Small intestine (tissue), 7 donors: ENCODE measurements around the gene POLK. TPM values are rescaled to one million over a fixed set of nuclear protein-coding genes. Genes with fewer than 3 reads are reported as not detected.
A peak's percentile ranks its signal among the peaks of the same experiment; 100 is the strongest.

Source experiments
- DNase-seq, 2 donors: peaks; one replicate each; pipeline versions ENCODE4 v3.0.0 to v3.0.0-alpha.2; 2013
- FAIRE-seq: peaks from 2 replicates; lab custom pipeline; 2012; peaks lifted over from hg19 to GRCh38; lab: Jason Lieb, UNC
- H3K27ac ChIP-seq, 3 donors: one replicate each; pipeline ENCODE4 v1.5.1; 2013; ENCODE audit warnings: low read length in 2 of 3, mild to moderate bottlenecking in 2 of 3, control low read depth in 1 of 3, inconsistent platforms in 1 of 3, low read depth in 1 of 3, moderate library complexity in 1 of 3
- H3K27me3 ChIP-seq, 3 donors: one replicate each; pipeline ENCODE4 v1.6.1; 2013; ENCODE audit warnings: low read length in 3 of 3, inconsistent platforms in 1 of 3; ENCODE audit not compliant: control insufficient read depth in 3 of 3, insufficient read depth in 3 of 3
- H3K36me3 ChIP-seq, 3 donors: one replicate each; pipeline ENCODE4 v1.6.1; 2013; ENCODE audit warnings: low read length in 3 of 3, inconsistent platforms in 1 of 3, low read depth in 1 of 3, mild to moderate bottlenecking in 1 of 3, moderate library complexity in 1 of 3; ENCODE audit not compliant: control insufficient read depth in 3 of 3, insufficient read depth in 2 of 3
- H3K4me1 ChIP-seq, 3 donors: one replicate each; pipeline ENCODE4 v1.6.1; 2013; ENCODE audit warnings: low read length in 2 of 3, inconsistent platforms in 1 of 3, low read depth in 1 of 3, mild to moderate bottlenecking in 1 of 3, moderate library complexity in 1 of 3; ENCODE audit not compliant: control insufficient read depth in 3 of 3, insufficient read depth in 2 of 3
- H3K4me3 ChIP-seq, 3 donors: one replicate each; pipeline ENCODE4 v1.5.1; 2013; ENCODE audit warnings: low read length in 3 of 3, control low read depth in 1 of 3, inconsistent platforms in 1 of 3, low read depth in 1 of 3, mild to moderate bottlenecking in 1 of 3, moderate library complexity in 1 of 3
- H3K9me3 ChIP-seq, 2 donors: one replicate each; pipeline ENCODE4 v1.6.1; 2013; ENCODE audit warnings: low read depth in 1 of 2, low read length in 1 of 2; ENCODE audit not compliant: control insufficient read depth in 2 of 2, insufficient read depth in 1 of 2
- WGBS, 3 donors: extraction: QIAGEN DNeasy Blood & Tissue Kit; methylation state at CpG; one replicate each; pipeline ENCODE4 v1.1.7; 2013; 5-methylcytosine and 5-hydroxymethylcytosine counted together
- polyA plus RNA-seq, 4 donors: library from polyadenylated mRNA; stranded (reverse) in 3 of 4; unstranded in 1 of 4; fragments of 200-250 nt in 3 of 4; fragments of 120-200 nt in 1 of 4; gene quantifications; one replicate each; pipeline versions ENCODE4 v1.2.1 to v1.2.3, GENCODE V29; 2013
- donor health status: healthy with polysubstance abuse.
- donor health status: control.
- donor health status: control.
- donor health status: Bipolar disorder and iron deficiency.
- donor health status: healthy.

The POLK gene
- polyA plus RNA-seq, 4 donors, result 3.2 to 14.4 (median 4.6) TPM

DNA sequence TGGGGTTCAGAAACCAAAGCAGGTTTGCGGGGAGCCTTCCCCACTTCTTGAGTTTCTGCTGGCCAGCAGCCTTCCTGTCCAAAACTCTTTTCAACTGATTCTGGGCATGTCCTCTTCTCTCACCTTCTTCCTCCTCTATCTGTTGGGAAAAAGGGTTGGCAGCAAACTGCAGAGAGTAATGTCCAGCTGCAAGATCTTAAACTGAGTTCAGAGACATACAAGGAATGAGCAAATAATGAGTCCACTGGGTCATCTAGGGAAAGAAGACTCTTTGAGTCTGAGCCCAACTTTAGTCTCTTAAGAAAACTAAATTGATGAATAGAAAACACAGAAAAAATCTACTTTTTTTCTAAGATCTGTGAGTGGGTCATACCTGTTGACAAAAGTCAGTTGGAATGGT is 116.1 kb downstream of the POLK start:
- no peak overlapping the region for H3K4me3 ChIP-seq
- H3K9me3 ChIP-seq, result no peaks in the 10 kb centered on the region
- 91 to 100% (median 100%) methylated on average over 1 of the region's 1 CpG for WGBS, 3 donors
- DNase-seq (no peak), FAIRE-seq (no peak)
- H3K4me1 ChIP-seq, result peaks cover 0 to 16% (median 5%) of the 10 kb centered on the region in 3 donors
- no peaks in the 10 kb centered on the region for H3K27me3 ChIP-seq
- H3K36me3 ChIP-seq, result peaks cover 0 to 8% (median 0%) of the 10 kb centered on the region in 3 donors
- H3K27ac ChIP-seq, result no peak overlapping the region

DNA sequence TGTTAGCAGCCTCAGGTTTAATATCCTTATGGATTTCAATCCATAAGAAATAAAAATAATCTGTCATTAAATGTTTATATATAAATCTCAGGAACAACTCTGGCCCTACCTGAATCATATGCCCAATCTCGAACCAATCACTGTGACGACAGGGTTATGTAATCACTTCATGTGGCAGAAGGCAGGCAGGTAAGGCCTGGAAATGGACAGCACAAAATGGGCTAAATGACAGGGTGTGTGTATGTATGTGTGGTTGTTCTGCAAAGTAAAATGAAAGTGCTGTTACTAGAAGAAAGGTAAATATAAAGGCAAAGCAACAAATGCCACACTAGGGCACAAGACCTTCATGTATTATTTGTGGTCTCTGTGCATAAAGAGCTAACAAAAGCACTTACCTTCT is 119.2 kb downstream of the POLK start:
- no peaks in the 10 kb centered on the region for H3K4me1 ChIP-seq
- no peak overlapping the region for H3K27ac ChIP-seq
- no peak overlapping the region for H3K4me3 ChIP-seq
- no peak for FAIRE-seq
- no peaks in the 10 kb centered on the region for H3K27me3 ChIP-seq
- no peak for DNase-seq
- H3K36me3 ChIP-seq, result peaks cover 0 to 6% (median 0%) of the 10 kb centered on the region in 3 donors
- WGBS, 3 donors, result 86 to 90% (median 90%) methylated on average over 2 of the region's 2 CpGs
- H3K9me3 ChIP-seq, result no peaks in the 10 kb centered on the region

DNA sequence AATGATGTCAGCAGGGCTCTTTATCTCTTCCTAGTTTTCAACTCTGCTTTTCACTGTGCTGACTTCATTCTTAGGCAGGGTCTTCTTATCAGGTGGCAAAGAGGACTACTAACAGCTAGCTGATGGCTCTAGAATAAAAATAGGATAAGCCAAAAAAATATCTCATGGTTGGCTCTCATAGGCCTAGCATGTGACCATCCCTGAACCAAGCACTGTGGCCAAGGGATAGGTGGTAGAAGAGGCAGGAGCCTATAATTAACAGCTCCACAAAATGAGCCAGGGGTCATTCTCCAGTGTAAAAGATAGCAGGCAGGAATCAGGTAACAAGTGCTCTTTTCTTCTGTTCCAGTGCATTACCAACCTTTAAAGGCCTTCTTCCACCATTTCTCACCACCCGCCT is 120.6 kb downstream of the POLK start:
- Histone ChIP-seq H3K27me3 (no peaks in the 10 kb centered on the region), H3K4me3 (no peak overlapping the region), H3K9me3 (no peaks in the 10 kb centered on the region), H3K27ac (no peak overlapping the region), H3K36me3 (peaks cover 0 to 6% (median 0%) of the 10 kb centered on the region in 3 donors), H3K4me1 (no peaks in the 10 kb centered on the region)
- WGBS, 3 donors, result 93 to 100% (median 100%) methylated on average over 1 of the region's 1 CpG
- no peak for FAIRE-seq
- no peak for DNase-seq

DNA sequence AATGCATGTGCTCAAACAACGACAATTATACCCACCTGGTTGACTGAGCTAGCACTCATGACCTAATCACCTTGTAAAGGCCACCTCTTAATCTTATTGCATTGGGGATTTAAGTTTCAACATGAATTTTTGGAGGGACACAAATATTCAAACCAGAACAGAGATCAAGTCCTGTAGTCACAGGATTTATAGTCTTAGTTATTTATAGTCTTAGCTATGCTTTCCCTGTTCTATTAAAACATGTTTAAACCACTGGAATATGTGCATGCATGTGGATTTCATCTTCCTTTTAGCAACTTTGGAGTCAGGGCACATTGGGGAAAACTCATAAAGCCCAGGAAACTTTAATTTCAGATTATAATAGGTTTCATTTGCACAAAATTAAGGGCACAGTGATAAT is 126.3 kb downstream of the POLK start:
- H3K4me3 ChIP-seq, result no peak overlapping the region
- H3K27me3 ChIP-seq, result no peaks in the 10 kb centered on the region
- no peak for DNase-seq
- peaks cover 0 to 12% of the 10 kb centered on the region in 2 donors for H3K9me3 ChIP-seq
- no peaks in the 10 kb centered on the region for H3K4me1 ChIP-seq
- 81 to 92% (median 88%) methylated on average over 1 of the region's 1 CpG for WGBS, 3 donors
- no peak overlapping the region for H3K27ac ChIP-seq
- no peak for FAIRE-seq
- H3K36me3 ChIP-seq, result peaks cover 0 to 9% (median 0%) of the 10 kb centered on the region in 3 donors

DNA sequence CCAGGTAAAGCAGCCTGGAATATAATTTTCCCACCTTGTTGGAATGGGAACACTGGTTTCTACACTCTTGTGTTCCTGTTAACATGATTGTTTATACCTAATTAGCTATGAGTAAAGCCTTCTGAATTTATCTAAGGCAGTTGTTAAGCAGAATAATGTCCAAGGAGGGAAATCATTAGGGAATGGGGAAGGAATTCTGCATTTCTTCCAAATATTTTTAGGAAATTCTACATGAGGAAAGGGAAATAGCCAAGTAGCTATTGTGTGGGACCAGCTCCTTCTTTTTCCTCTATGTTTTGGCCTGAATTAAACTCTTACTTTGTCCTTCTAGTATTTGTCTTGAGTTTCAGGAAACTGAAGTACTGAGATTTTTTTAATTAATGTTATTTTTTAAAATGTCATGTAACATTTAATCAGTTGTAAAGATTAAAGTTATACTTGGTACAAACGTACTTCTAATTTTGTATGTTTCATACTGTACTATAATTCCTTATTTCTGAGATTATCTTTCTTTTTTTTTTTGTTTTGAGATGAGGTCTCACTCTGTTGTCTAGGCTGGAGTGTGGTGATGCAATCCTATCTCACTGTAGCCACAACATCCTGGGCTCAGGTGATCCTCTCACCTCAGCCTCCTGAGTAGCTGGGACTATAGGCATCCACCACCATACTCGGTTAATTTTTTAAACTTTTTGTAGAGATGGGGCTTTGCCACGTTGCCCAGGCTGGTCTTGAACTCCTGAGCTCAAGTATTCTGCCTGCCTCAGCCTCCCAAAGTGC is 128.0 kb downstream of the POLK start:
- Histone ChIP-seq H3K9me3 (peaks cover 0 to 12% of the 10 kb centered on the region in 2 donors), H3K27me3 (no peaks in the 10 kb centered on the region), H3K36me3 (peaks cover 0 to 9% (median 0%) of the 10 kb centered on the region in 3 donors), H3K4me3 (no peak overlapping the region), H3K27ac (no peak overlapping the region), H3K4me1 (no peaks in the 10 kb centered on the region)
- FAIRE-seq, result no peak
- DNase-seq, result no peak
- WGBS, 3 donors, result 60 to 81% (median 71%) methylated on average over 3 of the region's 3 CpGs

DNA sequence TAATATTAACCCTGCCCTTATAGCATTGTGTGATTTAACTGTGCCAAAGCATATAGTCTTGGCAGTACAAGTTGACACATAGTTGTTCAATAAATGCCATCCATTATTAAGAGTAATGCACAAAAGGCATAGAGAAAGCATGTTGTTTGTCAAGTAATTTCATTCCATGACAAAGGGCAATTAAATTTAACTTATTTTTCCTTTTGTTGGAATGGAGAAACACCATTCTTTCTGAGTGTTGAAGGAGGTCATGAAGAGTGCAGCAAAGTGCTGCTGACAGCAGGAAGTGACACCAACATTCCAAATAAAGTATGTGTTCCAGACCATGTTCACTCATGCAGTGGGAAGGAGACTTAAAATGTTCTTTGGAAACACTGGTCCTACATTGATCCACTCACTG is 128.7 kb downstream of the POLK start:
- H3K27me3 ChIP-seq, result no peaks in the 10 kb centered on the region
- no peaks in the 10 kb centered on the region for H3K4me1 ChIP-seq
- FAIRE-seq (no peak), DNase-seq (no peak)
- no peak overlapping the region for H3K4me3 ChIP-seq
- H3K27ac ChIP-seq, result no peak overlapping the region
- peaks cover 0 to 9% (median 0%) of the 10 kb centered on the region in 3 donors for H3K36me3 ChIP-seq
- peaks cover 0 to 12% of the 10 kb centered on the region in 2 donors for H3K9me3 ChIP-seq

DNA sequence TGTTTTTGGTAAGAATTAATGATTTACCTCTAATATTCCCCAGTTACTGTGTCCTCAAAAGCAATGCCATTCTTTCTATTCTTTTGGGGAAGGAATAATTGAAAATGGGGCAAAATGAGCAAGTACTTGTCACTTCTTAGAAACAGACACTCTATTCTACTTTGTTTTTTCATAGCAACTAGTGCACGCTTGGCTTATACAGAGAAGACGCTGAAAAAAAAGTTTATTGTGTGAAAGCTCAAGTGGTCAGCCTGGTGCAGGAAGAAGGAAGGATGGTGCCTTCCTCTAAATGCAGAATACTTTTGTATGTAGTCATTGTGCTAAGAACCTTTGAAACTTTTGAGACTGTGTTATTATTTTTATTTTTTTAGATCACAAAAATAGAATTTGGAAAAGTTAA is 129.1 kb downstream of the POLK start:
- no peak for DNase-seq
- peaks cover 0 to 7% (median 0%) of the 10 kb centered on the region in 3 donors for H3K36me3 ChIP-seq
- FAIRE-seq, result no peak
- H3K27me3 ChIP-seq, result no peaks in the 10 kb centered on the region
- peaks cover 0 to 12% of the 10 kb centered on the region in 2 donors for H3K9me3 ChIP-seq
- no peak overlapping the region for H3K4me3 ChIP-seq
- H3K27ac ChIP-seq, result no peak overlapping the region
- no peaks in the 10 kb centered on the region for H3K4me1 ChIP-seq
- WGBS, 3 donors, result 71 to 96% (median 93%) methylated on average over 2 of the region's 2 CpGs

DNA sequence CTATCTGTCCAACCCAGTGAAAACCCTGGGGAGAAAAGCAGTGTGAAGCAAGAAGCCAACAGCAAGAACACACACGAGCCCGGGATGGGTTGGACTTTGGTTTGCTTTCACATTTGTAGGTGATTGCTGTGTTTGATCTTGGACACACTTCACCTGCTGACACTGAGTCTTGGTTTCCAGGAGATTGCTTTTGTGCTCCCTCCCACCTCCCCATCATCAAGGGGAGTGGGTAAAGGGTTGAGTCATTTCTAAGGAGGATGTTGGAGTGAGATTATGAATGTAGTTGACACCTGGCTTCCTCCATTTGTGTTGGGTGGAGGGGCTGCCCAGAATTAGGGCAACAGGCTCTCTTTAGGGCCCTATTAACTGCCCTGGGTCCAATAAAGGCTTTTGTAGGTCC is 137.0 kb downstream of the POLK start:
- WGBS, 3 donors, result 12 to 61% (median 20%) methylated on average over 2 of the region's 2 CpGs
- DNase-seq, result peak; percentile 85 to 92
- no peak for FAIRE-seq
- peaks cover 0 to under 1% (median 0%) of the 10 kb centered on the region in 3 donors for H3K36me3 ChIP-seq
- H3K27ac ChIP-seq, result peak overlapping the region in 1 of 3 donors; percentile 82
- H3K4me3 ChIP-seq, result no peak overlapping the region
- no peaks in the 10 kb centered on the region for H3K9me3 ChIP-seq
- H3K27me3 ChIP-seq, result no peaks in the 10 kb centered on the region
- H3K4me1 ChIP-seq, result peaks cover 0 to 4% (median 2%) of the 10 kb centered on the region in 3 donors
